ENCODE measurements around the gene LUC7L3.

GRCh38 chr17:50688245-50688644, 31.2 kb upstream of the LUC7L3 start:
- TF ChIP-seq CTCF (IDR thresholded peaks at IDR 0.05) = no peak
- no peak for TF ChIP-seq POLR2A (IDR thresholded peaks at IDR 0.05)
